SK-N-SH (cell line): ENCODE measurements around the gene GYG1. TPM values are rescaled to one million over a fixed set of nuclear protein-coding genes. Genes with fewer than 3 reads are reported as not detected.

Experiments
- CTCF ChIA-PET: fragments of 300-600, 350-600 bp; formaldehyde crosslinking; extraction: SDS; loops from one replicate; lab custom pipeline; 2021; lab: Yijun Ruan, JAX
- POLR2A ChIA-PET: fragments of 350-600 bp; sonication (Branson Sonifier 250); formaldehyde crosslinking; extraction: SDS; loops from one replicate; lab custom pipeline; 2020; ENCODE audit warnings: antibody characterized with exemption, inconsistent platforms; lab: Yijun Ruan, JAX
- DNase-seq: peaks from one replicate; pipeline ENCODE4 v3.0.0; 2012
- H2AFZ ChIP-seq: fragments of 200-600 bp; sonication (generic); 2 replicates; pipeline ENCODE4 v1.8.1; 2016; ENCODE audit warnings: antibody characterized with exemption, mild to moderate bottlenecking, low read depth
- H3F3A ChIP-seq: fragments of 200-600 bp; sonication (generic); replicated peaks from 2 replicates; pipeline ENCODE3; 2016; ENCODE audit warnings: antibody characterized with exemption, mild to moderate bottlenecking; ENCODE audit not compliant: insufficient read depth
- H3K27ac ChIP-seq, 2 experiments: fragments of 200-500 bp in 1 of 2; fragments of 200-600 bp in 1 of 2; sonication (Bioruptor generic) in 1 of 2; sonication (generic), shearing (Covaris generic) in 1 of 2; 2 replicates each; pipeline versions ENCODE4 v1.5.1 to v1.6.1; 2014 to 2016; ENCODE audit warnings: low read depth in 2 of 2, inconsistent platforms in 1 of 2, low read length in 1 of 2, mild to moderate bottlenecking in 1 of 2, mixed read lengths in 1 of 2
- H3K27me3 ChIP-seq: fragments of 200-600 bp; sonication (generic), shearing (Covaris generic); 2 replicates; pipeline ENCODE4 v1.6.1; 2016; ENCODE audit warnings: mixed run types; ENCODE audit not compliant: insufficient read depth
- H3K36me3 ChIP-seq, 2 experiments: fragments of 200-500 bp in 1 of 2; fragments of 200-600 bp in 1 of 2; sonication (Bioruptor generic) in 1 of 2; sonication (generic) in 1 of 2; replicated peaks in 1 of 2; 2 replicates each; pipeline versions ENCODE3 to v1.5.1; 2014 to 2016; ENCODE audit warnings: low read length in 1 of 2, mild to moderate bottlenecking in 1 of 2; ENCODE audit not compliant: insufficient read depth in 2 of 2, control insufficient read depth in 1 of 2
- H3K4me1 ChIP-seq, 2 experiments: fragments of 200-500 bp in 1 of 2; fragments of 200-600 bp in 1 of 2; sonication (Bioruptor generic) in 1 of 2; sonication (generic), shearing (Covaris generic) in 1 of 2; 2 replicates each; pipeline versions ENCODE4 v1.5.1 to v1.6.1; 2014 to 2016; ENCODE audit warnings: low read depth in 1 of 2, low read length in 1 of 2, mixed run types in 1 of 2; ENCODE audit not compliant: insufficient read depth in 2 of 2, control insufficient read depth in 1 of 2
- H3K4me2 ChIP-seq: fragments of 200-600 bp; sonication (generic), shearing (Covaris generic); 2 replicates; pipeline ENCODE4 v1.6.1; 2017; ENCODE audit warnings: mixed run types
- H3K4me3 ChIP-seq, 2 experiments: fragments of 200-500 bp in 1 of 2; fragments of 200-600 bp in 1 of 2; sonication (Bioruptor generic) in 1 of 2; sonication (generic), shearing (Covaris generic) in 1 of 2; 2 replicates each; pipeline versions ENCODE4 v1.5.1 to v1.8.1; 2014 to 2016; ENCODE audit warnings: low read depth in 2 of 2, inconsistent platforms in 1 of 2, low read length in 1 of 2, mild to moderate bottlenecking in 1 of 2, mixed read lengths in 1 of 2, moderate library complexity in 1 of 2
- H3K79me2 ChIP-seq: fragments of 200-600 bp; sonication (generic); 2 replicates; pipeline ENCODE4 v1.8.1; 2017; ENCODE audit warnings: mild to moderate bottlenecking; ENCODE audit not compliant: insufficient read depth
- H3K9ac ChIP-seq: fragments of 200-600 bp; sonication (generic); 2 replicates; pipeline ENCODE4 v1.6.1; 2017; ENCODE audit warnings: mixed run types
- H3K9me2 ChIP-seq: fragments of 200-600 bp; sonication (generic); 2 replicates; pipeline ENCODE4 v1.6.1; 2017; ENCODE audit warnings: mixed run types
- H3K9me3 ChIP-seq: fragments of 200-600 bp; sonication (generic); 2 replicates; pipeline ENCODE4 v1.6.1; 2017; ENCODE audit warnings: mixed run types, mild to moderate bottlenecking, moderate library complexity
- H4K20me1 ChIP-seq: fragments of 200-600 bp; sonication (generic); 2 replicates; pipeline ENCODE4 v1.6.1; 2017; ENCODE audit warnings: mild to moderate bottlenecking, mixed run types; ENCODE audit not compliant: insufficient read depth
- EZH2phosphoT487 ChIP-seq: fragments of 200-600 bp; sonication (generic); IDR thresholded peaks from 2 replicates; pipeline ENCODE4 v1.6.1; 2017; ENCODE audit warnings: low read depth, mixed run types, mild to moderate bottlenecking, antibody characterized with exemption, moderate library complexity, borderline replicate concordance
- FOXJ3 ChIP-seq: sonication (generic); formaldehyde crosslinking; IDR thresholded peaks from 2 replicates; pipeline ENCODE4 v1.5.1; 2020; ENCODE audit warnings: mild to moderate bottlenecking, missing genetic modification reagents
- FOXM1 ChIP-seq: IDR thresholded peaks from 2 replicates; pipeline ENCODE4 v1.4.0; 2012; ENCODE audit warnings: low read depth, mild to moderate bottlenecking
- GABPA ChIP-seq: IDR thresholded peaks from 2 replicates; pipeline ENCODE4 v1.4.0; 2012; ENCODE audit warnings: low read depth, mild to moderate bottlenecking
- MEF2A ChIP-seq: IDR thresholded peaks from 2 replicates; pipeline ENCODE4 v1.4.0; 2012; ENCODE audit warnings: low read depth, borderline replicate concordance
- NRF1 ChIP-seq: IDR thresholded peaks from 2 replicates; pipeline ENCODE4 v1.6.1; 2012; ENCODE audit warnings: low read depth, mild to moderate bottlenecking, low read length
- POLR2AphosphoS5 ChIP-seq: IDR thresholded peaks from 2 replicates; pipeline ENCODE4 v1.6.1; 2012; ENCODE audit warnings: low read depth, low read length
- RFX5 ChIP-seq: IDR thresholded peaks from 2 replicates; pipeline ENCODE4 v1.6.1; 2012; ENCODE audit warnings: mild to moderate bottlenecking, improper control_type of control experiment, low read length
- WGBS: methylation state at CpG from one replicate; pipeline ENCODE4 v1.1.6; 2017; ENCODE audit warnings: low lambda C conversion rate; 5-methylcytosine and 5-hydroxymethylcytosine counted together
- polyA plus RNA-seq, 3 experiments: library from polyadenylated mRNA; depleted of rRNA; stranded (reverse); fragments of >200 nt; gene quantifications; 2 replicates each; pipeline ENCODE4 v1.2.3, GENCODE V29; 2012
- TF ChIP-seq, protein P1 (sequence below): fragments of 200-600 bp; sonication (generic); IDR thresholded peaks from 2 replicates; pipeline ENCODE4 v1.6.1; 2017; ENCODE audit warnings: antibody characterized with exemption, mild to moderate bottlenecking, moderate library complexity
- TF ChIP-seq, protein P2 (sequence below): IDR thresholded peaks from 2 replicates; pipeline ENCODE4 v1.6.1; 2012; ENCODE audit warnings: mild to moderate bottlenecking, low read depth, low read length, moderate library complexity
- TF ChIP-seq, protein P3 (sequence below): IDR thresholded peaks from 2 replicates; pipeline ENCODE4 v1.4.0; 2012; ENCODE audit warnings: low read depth, borderline replicate concordance
- TF ChIP-seq, protein P4 (sequence below): IDR thresholded peaks from 2 replicates; pipeline ENCODE4; 2012

Gene GYG1
- polyA plus RNA-seq, 1 of the 3 experiments (the other 2 are of a cell fraction): 16.8 TPM

DNA sequence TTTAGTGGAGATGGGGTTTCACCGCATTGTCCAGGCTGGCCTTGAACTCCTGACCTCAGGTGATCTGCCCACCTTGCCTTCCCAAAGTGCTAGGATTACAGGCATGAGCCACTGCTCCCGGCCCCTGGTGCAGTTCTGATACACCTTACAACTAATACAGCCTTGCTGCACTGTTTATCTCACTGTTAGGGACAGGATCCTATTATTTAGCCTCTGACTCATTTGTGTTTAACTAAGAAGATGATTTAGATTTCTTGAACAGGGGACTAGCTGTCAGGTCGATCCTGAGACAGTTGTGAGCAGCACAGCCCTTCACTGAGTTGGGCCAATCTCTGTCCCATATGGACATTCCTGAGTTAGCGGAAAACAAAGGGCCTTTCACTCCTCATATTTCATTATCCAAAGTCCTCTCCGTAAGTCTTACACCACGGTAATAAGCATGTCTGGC lies 19.2 kb downstream of the GYG1 start:
- H3K4me1 ChIP-seq: peaks cover 0 to 8% of the 10 kb centered on the region in 2 experiments; a peak in 2 of 4 replicates
- H3K9me3 ChIP-seq: no peaks in the 10 kb centered on the region
- H3F3A ChIP-seq: peaks cover 8% of the 10 kb centered on the region
- no peak overlapping the region for H3K27ac ChIP-seq
- H3K79me2 ChIP-seq: no peaks in the 10 kb centered on the region
- TF ChIP-seq, protein P1, sequence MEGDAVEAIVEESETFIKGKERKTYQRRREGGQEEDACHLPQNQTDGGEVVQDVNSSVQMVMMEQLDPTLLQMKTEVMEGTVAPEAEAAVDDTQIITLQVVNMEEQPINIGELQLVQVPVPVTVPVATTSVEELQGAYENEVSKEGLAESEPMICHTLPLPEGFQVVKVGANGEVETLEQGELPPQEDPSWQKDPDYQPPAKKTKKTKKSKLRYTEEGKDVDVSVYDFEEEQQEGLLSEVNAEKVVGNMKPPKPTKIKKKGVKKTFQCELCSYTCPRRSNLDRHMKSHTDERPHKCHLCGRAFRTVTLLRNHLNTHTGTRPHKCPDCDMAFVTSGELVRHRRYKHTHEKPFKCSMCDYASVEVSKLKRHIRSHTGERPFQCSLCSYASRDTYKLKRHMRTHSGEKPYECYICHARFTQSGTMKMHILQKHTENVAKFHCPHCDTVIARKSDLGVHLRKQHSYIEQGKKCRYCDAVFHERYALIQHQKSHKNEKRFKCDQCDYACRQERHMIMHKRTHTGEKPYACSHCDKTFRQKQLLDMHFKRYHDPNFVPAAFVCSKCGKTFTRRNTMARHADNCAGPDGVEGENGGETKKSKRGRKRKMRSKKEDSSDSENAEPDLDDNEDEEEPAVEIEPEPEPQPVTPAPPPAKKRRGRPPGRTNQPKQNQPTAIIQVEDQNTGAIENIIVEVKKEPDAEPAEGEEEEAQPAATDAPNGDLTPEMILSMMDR: no peak
- no peak for TF ChIP-seq POLR2AphosphoS5
- TF ChIP-seq, protein P2, sequence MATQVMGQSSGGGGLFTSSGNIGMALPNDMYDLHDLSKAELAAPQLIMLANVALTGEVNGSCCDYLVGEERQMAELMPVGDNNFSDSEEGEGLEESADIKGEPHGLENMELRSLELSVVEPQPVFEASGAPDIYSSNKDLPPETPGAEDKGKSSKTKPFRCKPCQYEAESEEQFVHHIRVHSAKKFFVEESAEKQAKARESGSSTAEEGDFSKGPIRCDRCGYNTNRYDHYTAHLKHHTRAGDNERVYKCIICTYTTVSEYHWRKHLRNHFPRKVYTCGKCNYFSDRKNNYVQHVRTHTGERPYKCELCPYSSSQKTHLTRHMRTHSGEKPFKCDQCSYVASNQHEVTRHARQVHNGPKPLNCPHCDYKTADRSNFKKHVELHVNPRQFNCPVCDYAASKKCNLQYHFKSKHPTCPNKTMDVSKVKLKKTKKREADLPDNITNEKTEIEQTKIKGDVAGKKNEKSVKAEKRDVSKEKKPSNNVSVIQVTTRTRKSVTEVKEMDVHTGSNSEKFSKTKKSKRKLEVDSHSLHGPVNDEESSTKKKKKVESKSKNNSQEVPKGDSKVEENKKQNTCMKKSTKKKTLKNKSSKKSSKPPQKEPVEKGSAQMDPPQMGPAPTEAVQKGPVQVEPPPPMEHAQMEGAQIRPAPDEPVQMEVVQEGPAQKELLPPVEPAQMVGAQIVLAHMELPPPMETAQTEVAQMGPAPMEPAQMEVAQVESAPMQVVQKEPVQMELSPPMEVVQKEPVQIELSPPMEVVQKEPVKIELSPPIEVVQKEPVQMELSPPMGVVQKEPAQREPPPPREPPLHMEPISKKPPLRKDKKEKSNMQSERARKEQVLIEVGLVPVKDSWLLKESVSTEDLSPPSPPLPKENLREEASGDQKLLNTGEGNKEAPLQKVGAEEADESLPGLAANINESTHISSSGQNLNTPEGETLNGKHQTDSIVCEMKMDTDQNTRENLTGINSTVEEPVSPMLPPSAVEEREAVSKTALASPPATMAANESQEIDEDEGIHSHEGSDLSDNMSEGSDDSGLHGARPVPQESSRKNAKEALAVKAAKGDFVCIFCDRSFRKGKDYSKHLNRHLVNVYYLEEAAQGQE: no peak
- H3K4me3 ChIP-seq: no peak overlapping the region
- 83% methylated on average over 6 of the region's 6 CpGs for WGBS
- no peak overlapping the region for H2AFZ ChIP-seq
- no peaks in the 10 kb centered on the region for H4K20me1 ChIP-seq
- no peak overlapping the region for H3K4me2 ChIP-seq
- ChIA-PET POLR2A (no interaction called here), CTCF (no interaction called here)
- no peak for DNase-seq
- peaks cover 19 to 20% of the 10 kb centered on the region in 2 experiments for H3K36me3 ChIP-seq
- no peaks in the 10 kb centered on the region for H3K27me3 ChIP-seq
- H3K9ac ChIP-seq: no peak overlapping the region
- H3K9me2 ChIP-seq: no peaks in the 10 kb centered on the region

DNA sequence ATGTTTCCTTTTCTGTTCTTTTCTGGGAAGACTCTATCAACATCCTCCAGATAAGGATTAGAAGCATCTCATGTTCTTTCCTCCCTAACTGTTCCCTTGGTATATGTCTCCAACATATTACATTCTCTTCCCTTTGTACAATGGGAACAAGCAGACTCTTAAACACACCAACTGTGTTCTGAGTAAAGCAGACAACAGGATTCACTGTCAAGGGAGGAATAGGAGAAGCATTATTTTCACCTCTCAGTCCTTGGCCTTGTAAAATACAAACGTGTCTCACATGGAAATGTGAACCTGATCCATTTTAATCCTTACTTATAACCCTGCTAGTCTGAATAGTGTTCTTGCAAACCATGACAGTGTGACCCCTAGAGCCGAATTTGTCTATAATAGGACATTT lies 19.6 kb downstream of the GYG1 start:
- Histone ChIP-seq H3K4me3 (no peak overlapping the region), H3K79me2 (no peaks in the 10 kb centered on the region), H3K36me3 (peaks cover 15 to 20% of the 10 kb centered on the region in 2 experiments), H3K9me3 (no peaks in the 10 kb centered on the region), H4K20me1 (no peaks in the 10 kb centered on the region), H3K4me2 (no peak overlapping the region), H3K9me2 (no peaks in the 10 kb centered on the region)
- ChIA-PET POLR2A (no interaction called here), CTCF (no interaction called here)
- DNase-seq: no peak
- TF ChIP-seq FOXJ3: no peak
- TF ChIP-seq MEF2A: no peak
- no peak for TF ChIP-seq FOXM1
- TF ChIP-seq, protein P3, sequence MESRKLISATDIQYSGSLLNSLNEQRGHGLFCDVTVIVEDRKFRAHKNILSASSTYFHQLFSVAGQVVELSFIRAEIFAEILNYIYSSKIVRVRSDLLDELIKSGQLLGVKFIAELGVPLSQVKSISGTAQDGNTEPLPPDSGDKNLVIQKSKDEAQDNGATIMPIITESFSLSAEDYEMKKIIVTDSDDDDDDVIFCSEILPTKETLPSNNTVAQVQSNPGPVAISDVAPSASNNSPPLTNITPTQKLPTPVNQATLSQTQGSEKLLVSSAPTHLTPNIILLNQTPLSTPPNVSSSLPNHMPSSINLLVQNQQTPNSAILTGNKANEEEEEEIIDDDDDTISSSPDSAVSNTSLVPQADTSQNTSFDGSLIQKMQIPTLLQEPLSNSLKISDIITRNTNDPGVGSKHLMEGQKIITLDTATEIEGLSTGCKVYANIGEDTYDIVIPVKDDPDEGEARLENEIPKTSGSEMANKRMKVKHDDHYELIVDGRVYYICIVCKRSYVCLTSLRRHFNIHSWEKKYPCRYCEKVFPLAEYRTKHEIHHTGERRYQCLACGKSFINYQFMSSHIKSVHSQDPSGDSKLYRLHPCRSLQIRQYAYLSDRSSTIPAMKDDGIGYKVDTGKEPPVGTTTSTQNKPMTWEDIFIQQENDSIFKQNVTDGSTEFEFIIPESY: no peak
- no peak for TF ChIP-seq GABPA
- no peak for TF ChIP-seq NRF1
- TF ChIP-seq, protein P4, sequence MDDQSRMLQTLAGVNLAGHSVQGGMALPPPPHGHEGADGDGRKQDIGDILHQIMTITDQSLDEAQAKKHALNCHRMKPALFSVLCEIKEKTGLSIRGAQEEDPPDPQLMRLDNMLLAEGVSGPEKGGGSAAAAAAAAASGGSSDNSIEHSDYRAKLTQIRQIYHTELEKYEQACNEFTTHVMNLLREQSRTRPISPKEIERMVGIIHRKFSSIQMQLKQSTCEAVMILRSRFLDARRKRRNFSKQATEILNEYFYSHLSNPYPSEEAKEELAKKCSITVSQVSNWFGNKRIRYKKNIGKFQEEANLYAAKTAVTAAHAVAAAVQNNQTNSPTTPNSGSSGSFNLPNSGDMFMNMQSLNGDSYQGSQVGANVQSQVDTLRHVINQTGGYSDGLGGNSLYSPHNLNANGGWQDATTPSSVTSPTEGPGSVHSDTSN: no peak
- no peak for TF ChIP-seq RFX5
- no peak for TF ChIP-seq EZH2phosphoT487
- TF ChIP-seq, all 33 proteins: peak for 0
- Histone ChIP-seq H3K27me3 (no peaks in the 10 kb centered on the region), H3K9ac (no peak overlapping the region), H2AFZ (no peak overlapping the region), H3F3A (peaks cover 10% of the 10 kb centered on the region), H3K27ac (no peak overlapping the region), H3K4me1 (peaks cover 0 to 12% of the 10 kb centered on the region in 2 experiments; a peak in 1 of 4 replicates)
- 79% methylated on average over 2 of the region's 2 CpGs for WGBS
